GM19035 (cell line): Measurements from ENCODE around the gene CBY2.
"Not testable (repeated sequence)": the region's sequence is repeated elsewhere in the genome, so short reads cannot be mapped to it uniquely, and the experiment has no call there.

Source experiments
- ATAC-seq: cut with Tn5 transposase; IDR thresholded peaks from one replicate; pipeline ENCODE4 v1.9.1; 2021; ENCODE audit not compliant: unreplicated experiment

The CBY2 gene

DNA sequence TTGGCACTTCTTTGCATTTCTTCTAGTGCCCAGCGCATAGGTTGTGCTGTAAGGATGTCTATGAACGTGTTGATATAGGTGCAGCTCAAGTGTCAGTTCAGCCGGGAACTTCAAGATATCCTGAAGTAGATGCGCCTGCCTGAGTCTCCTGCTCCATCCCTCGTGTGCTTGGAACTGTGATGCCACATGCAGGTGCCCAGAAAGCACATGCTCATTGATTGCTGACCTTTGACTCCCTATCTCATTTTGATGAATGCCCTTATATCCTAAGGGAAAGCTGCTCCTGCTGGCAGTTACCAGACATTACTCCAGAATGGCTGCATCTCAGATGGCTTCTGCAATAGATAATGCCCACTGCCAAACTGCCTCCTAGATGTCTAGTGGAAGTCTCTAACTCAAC lies 40.9 kb downstream of the CBY2 start:
- no peak for ATAC-seq

DNA sequence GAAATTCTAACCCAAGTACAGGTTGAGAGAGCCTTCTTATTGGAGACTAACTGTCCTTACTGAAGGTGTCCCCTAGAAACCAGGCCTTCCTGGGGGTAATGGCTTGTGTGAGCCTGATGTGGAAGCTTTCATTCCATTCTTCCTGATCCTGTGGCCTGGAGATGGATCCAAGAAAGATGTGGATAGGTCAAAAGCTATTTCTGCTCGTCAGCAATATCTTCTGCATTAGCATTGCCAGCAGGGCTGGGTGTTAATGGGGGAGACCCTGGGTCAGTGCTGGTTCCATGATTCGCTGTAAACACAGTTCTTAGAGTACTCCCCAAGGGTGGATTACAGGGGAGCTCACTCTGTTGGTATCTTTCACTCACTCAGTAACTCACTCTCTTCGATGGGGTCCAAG lies 42.9 kb downstream of the CBY2 start:
- no peak for ATAC-seq

DNA sequence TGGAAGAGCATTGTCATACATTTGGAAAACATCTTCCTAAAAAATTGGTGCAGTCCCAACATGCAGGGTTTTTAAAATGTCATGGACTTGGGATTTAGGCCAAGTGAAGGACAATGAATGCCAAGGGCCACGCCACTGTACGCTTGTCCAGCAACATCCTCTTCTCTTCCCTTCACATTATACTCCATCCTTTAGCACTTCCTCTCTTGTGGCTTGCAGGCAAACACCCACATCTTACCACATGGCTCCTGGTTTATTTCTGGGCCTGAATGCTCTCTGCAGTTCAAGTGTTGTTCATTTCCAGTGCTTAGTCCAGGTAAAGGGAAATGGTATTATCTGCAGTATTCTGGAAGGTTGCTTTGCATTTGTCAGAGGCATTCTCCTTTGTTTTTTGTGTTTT lies 45.0 kb downstream of the CBY2 start:
- no peak for ATAC-seq

DNA sequence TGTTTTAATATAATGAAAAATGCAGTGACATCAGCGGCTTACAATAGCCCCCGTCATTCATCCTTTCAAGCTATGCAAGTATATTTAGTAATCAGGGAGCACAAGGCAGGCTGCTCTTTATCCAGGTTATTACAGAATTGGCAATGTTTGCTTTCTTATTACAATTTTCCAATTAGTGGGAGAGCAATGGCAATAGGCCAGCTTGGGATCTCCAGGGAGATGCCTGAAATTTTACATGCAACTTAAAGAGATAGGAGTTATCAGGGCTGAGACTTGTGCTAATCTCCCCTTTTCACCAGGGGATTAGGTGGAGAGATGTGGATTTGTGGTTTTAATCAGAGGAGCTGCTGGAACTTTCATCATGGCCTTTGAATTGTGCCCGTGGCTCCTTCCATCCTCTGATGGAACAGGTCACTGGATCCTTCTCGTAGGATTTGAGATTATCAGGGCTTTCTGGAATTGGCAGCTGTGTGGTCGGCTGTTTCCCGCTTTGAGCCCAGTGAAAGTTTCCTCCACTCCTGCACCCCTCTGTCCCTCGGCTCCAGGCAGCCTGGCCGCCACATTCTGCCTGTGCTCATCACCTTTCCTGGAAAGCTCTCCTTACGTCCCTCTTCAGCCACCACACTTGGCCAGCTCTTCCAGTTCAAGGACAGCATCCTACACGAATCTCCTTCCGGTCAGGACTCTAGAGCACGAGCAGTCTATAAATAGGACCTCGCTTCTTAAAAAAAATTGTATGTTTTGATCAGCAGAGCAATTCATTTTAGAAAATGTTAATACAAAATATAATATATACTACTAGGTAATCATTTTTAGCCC lies 47.0 kb downstream of the CBY2 start:
- no peak for ATAC-seq

DNA sequence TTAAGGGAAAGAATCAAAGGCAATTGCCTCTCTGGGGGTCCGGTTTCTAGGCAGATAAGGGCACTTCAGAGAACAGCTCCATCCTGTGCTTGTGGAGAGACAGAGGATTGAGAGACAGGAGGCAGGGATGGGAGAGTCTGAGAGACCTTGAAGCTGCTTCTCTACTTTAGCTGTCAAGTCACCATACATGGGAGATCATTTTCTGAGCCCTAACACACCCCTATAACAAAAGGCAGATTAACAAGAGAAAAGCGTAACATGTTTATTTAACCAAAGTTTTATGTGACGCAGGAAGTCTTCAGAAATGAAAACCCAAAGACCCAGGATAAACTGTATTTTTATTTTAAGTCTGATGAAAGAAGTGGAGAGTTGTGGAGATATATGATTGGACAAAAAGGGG lies 48.4 kb downstream of the CBY2 start:
- ATAC-seq = no peak

DNA sequence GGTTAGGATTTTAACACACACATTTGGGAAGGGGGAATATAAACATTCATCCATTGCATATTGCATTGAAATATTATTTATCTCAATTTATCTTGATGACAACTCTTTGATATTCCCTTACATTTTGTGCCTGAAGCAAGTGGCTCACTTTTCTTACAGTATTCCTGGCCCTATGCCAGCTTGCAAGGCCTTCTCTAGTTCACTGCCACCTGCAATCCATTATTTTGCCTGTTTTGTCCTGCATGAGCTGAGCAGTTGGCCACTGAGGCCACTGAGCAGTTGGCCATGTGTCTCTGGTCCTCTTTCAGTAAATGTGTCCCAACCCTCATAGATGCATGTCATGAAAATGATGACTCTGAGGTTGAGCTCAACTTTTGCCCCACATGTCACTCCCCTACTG lies 49.8 kb downstream of the CBY2 start:
- no peak for ATAC-seq

DNA sequence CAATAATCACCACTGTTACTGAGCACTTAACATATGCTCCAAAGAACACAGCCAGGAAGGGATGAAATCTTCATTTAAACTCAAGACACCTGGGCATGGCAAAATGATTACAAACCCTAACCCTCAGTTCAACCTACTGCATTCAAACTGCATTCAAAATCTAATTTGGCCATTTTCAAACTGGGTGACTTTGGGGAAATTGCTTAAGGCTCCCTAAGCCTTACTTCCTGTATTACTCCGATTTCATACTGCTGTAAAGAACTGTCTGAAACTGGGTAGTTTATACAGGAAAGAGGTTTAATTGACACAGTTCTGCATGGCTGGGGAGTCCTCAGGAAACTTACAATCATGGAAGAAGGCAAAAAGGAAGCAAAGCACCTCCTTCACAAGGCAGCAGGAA lies 50.4 kb downstream of the CBY2 start:
- no peak for ATAC-seq

DNA sequence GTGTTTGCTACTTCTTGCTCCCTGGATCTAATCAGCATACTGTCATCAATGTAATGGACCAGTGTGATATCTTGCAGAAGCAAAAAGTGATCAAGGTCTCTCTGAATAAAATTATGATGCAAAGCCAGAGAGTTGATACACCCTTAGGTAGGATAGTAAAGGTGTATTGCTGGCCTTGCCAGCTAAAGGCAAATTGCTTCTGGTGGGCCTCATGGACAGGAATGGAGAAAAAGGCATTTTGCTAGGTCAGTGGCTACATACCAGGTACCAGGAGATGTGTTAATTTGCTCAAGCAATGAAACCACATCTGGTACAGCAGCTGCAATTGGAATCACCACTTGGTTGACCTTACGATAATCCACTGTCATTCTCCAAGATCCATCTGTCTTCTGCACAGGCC lies 54.4 kb downstream of the CBY2 start:
- ATAC-seq = not testable (repeated sequence)

DNA sequence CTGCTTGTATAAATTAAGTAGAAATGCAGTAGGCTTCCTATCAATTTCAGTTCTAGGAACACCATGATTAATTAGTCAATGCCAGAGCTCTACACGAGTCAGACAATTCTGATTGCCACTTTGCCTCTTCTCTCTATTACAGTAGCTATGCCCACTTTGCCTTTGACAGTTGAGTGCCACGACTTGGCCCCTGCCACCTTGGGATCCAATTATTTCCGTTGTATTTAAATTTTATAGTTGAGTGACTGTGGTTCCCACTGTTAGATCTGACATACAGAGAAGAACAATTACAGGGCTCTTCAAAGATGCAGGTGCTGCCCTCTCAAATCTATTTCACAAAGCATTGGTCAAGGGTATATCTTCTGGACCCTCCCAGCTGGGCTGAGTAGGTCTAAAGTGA lies 55.5 kb downstream of the CBY2 start:
- ATAC-seq = not testable (repeated sequence)

DNA sequence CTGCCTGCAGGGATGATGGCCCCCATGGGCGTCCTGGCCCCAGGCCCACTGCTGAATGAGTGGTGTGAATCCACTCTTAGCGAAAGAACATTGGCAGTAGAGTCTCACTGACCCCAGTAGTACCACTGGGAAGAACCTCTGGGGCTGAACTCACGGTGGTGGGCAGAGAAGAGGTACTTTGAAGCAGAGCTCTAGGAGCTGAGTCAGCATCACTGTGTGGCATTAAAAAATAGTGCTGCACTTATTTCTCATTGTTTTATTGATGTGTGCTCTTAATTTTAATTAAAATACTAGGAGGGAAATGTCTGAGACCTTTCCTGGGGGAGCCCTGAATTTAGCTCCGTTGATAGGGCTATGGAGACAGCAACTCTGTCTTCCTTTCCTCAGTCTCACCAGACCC lies 61.3 kb downstream of the CBY2 start:
- ATAC-seq = no peak
